ENCODE data around the gene SREBF1.
"Not testable (repeated sequence)": the region's sequence is repeated elsewhere in the genome, so short reads cannot be mapped to it uniquely, and the experiment has no call there.

Gene SREBF1

DNA sequence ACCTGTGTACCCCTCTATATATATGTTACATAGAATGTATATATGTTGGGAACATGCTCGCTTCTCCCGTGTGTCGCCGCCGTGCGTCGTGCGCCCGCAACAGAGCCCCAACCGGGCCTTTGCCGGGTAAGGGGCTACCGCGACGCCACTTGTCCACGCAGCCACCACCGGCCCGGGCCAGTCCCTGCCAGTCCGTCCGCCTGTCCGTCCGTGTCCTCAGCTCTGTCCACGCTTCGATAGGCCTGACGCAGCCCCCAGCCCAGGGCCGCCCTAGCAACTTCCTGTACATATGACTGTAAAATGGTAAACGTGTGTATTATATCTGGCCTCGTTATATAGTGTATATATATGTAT, 25.9 kb downstream of the SREBF1 start:
- H3K9me3 Mint-ChIP-seq = no peaks in the 10 kb centered on the region
- H3K36me3 Mint-ChIP-seq = peaks cover 55 to 62% of the 10 kb centered on the region in 2 donors
- no peak overlapping the region for H3K4me3 Mint-ChIP-seq
- H3K4me1 Mint-ChIP-seq = peaks cover 15 to 34% of the 10 kb centered on the region in 2 donors
- no peak for ATAC-seq (replicated peaks)
- no peak for DNase-seq
- H3K27ac Mint-ChIP-seq = peak overlapping the region; percentile 56
- no peaks in the 10 kb centered on the region for H3K27me3 Mint-ChIP-seq

DNA sequence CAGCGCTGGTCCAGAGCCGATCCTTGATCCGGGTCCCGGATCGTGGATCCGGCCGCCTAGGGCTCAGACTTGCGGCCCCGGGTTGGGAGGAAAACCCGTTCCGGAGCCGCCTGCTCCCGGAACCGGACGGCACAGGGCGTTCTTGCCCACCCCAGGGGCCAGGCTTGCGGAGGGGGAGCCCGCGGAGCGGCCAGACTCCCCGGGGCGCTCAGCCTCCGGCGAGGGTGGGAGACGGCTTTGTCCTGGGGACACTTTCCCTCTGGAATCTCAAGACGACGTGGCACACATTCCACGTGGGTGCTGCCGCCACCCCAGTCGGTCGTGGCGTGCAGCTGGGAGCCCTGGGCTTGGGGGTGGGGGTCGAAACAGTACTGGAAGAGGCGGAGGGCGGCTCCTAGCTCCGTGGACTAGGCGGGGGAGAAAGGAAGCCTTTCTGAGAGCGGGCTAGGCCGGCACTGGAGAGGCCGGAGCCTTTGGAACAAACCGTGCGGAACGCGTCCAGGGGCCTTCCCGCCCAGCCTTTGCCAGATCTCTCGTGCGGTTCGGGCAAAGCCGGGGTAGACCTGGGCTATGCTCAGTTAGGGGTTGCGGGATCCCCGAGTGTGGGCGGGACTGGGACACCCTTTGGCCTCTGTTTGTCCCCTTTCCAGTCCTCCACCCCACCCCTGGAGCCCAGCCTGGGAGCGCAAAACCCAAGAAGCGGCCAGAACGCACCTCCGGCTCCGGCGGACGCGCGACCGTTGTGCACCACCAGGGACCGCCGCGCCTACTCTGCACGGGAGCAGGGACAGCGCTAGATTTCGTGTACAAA, 26.5 kb downstream of the SREBF1 start:
- Mint-ChIP-seq H3K27ac (peak overlapping the region; percentile 56), H3K4me3 (peak overlapping the region in 1 of 2 donors; percentile 55), H3K36me3 (peaks cover 55 to 63% of the 10 kb centered on the region in 2 donors), H3K27me3 (no peaks in the 10 kb centered on the region), H3K4me1 (peaks cover 15 to 29% of the 10 kb centered on the region in 2 donors), H3K9me3 (no peaks in the 10 kb centered on the region)
- ATAC-seq (replicated peaks) (no peak), DNase-seq (no peak)

GRCh38 chr17:17809531-17810083, 27.2 kb downstream of the SREBF1 start:
- no peaks in the 10 kb centered on the region for H3K27me3 Mint-ChIP-seq

DNA sequence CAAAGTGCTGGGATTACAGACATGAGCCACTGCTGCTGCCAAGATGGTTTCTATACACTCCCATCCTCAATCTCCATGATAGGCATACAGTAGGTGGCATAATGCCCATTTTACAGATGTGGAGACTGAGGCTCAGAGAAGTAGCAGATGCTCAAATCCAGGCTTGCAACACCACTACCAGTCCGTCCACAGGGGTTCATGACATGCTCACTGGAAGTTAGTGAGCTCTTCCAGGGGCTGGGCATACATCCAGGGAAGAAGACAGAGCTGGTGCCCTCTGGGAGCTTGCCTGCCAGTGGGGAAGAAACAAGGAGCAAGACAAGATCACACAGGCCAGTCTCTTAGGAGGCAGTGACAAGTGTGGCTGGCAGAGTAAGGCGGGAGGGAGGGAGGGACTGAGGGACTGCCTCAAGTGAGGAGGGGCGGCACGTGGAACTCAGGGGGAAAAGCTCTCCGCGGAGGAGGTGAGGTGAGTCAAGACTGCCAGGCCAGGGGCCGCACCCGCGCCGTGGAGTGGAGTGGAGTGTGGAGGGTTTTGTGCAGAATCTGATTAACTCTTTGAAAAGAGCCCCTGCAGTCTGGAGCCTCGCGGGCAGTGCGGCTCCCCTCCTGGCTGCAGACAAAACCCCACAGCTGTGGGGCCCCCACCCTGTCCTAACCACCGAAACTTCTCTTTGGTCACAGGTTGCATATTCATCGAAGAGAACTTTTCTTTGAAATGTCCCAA, 27.9 kb downstream of the SREBF1 start:
- peaks cover 17 to 23% of the 10 kb centered on the region in 2 donors for H3K4me1 Mint-ChIP-seq
- H3K27ac Mint-ChIP-seq = peak overlapping the region; percentile 68
- peaks cover 54 to 56% of the 10 kb centered on the region in 2 donors for H3K36me3 Mint-ChIP-seq
- no peaks in the 10 kb centered on the region for H3K9me3 Mint-ChIP-seq
- no peak for DNase-seq
- H3K27me3 Mint-ChIP-seq = no peaks in the 10 kb centered on the region
- ATAC-seq (replicated peaks) = peak; percentile 41 to 48
- H3K4me3 Mint-ChIP-seq = peak overlapping the region; percentile 7 to 57

More at GRCh38 chr17:17809531-17810083, 27.2 kb downstream of the SREBF1 start:
- Mint-ChIP-seq H3K4me1 (peaks cover 15 to 23% of the 10 kb centered on the region in 2 donors), H3K4me3 (no peak overlapping the region), H3K9me3 (no peaks in the 10 kb centered on the region), H3K27ac (no peak overlapping the region), H3K36me3 (peaks cover 52 to 57% of the 10 kb centered on the region in 2 donors)
- DNase-seq (no peak), ATAC-seq (replicated peaks) (no peak)

GRCh38 chr17:17808200-17808599, 28.6 kb downstream of the SREBF1 start:
- not testable (repeated sequence) for DNase-seq; ATAC-seq (replicated peaks); H3K27ac Mint-ChIP-seq; H3K9me3 Mint-ChIP-seq; H3K27me3 Mint-ChIP-seq; H3K4me3 Mint-ChIP-seq
- Mint-ChIP-seq H3K4me1 (peaks cover 16 to 23% of the 10 kb centered on the region in 2 donors), H3K36me3 (peaks cover 53 to 57% of the 10 kb centered on the region in 2 donors)

- Mint-ChIP-seq H3K36me3 (peaks cover 48 to 55% of the 10 kb centered on the region in 2 donors), H3K9me3 (no peaks in the 10 kb centered on the region), H3K4me1 (peaks cover 15 to 22% of the 10 kb centered on the region in 2 donors), H3K27me3 (no peaks in the 10 kb centered on the region), H3K27ac (no peak overlapping the region), H3K4me3 (no peak overlapping the region)
- DNase-seq = no peak
- no peak for ATAC-seq (replicated peaks)
Observed at GRCh38 chr17:17807440-17807839, 29.3 kb downstream of the SREBF1 start.

DNA sequence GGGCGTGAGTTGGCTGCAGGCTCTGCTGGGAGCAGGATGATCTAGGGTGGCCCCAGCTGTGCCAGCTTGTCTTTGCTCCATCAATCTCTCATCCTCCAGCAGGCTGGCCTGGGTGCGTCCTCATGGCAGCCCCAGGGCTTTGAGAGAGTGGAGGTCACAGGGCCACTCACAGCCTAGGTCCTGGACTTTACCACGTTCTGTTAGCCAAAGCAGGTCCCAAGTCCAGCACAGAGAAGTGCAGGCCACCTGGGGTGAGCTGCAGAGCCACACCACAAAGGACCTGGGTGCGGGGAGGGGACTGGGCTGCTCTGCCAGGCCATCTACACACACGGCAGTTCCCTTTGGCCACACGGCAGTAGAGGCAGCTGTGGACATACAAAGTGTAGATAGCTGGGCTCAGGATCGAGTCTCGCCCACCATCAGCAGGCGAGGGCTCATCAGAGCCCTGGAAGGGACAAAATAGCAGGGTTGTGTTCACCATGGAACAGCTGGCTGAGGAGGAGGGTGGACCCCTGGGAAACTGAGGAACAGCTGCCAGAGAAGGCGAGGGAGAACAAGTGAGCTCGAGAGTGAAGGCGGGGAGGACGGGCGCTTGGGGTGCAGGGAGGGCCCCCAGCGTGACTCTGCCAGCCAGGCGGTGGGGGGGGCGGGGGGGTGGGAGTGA, 30.0 kb downstream of the SREBF1 start:
- no peak for DNase-seq
- ATAC-seq (replicated peaks) = no peak
- peaks cover 48 to 57% of the 10 kb centered on the region in 2 donors for H3K36me3 Mint-ChIP-seq
- H3K27me3 Mint-ChIP-seq = no peaks in the 10 kb centered on the region
- H3K9me3 Mint-ChIP-seq = no peaks in the 10 kb centered on the region
- peaks cover 11 to 15% of the 10 kb centered on the region in 2 donors for H3K4me1 Mint-ChIP-seq
- peak overlapping the region in 1 of 2 donors; percentile 10 for H3K4me3 Mint-ChIP-seq
- H3K27ac Mint-ChIP-seq = peak overlapping the region; percentile 88

GRCh38 chr17:17806035-17806434, 30.8 kb downstream of the SREBF1 start:
- H3K27me3 Mint-ChIP-seq = no peaks in the 10 kb centered on the region
- peaks cover 43 to 52% of the 10 kb centered on the region in 2 donors for H3K36me3 Mint-ChIP-seq
- ATAC-seq (replicated peaks) = no peak
- H3K4me3 Mint-ChIP-seq = no peak overlapping the region
- no peak overlapping the region for H3K27ac Mint-ChIP-seq
- peaks cover 9 to 11% of the 10 kb centered on the region in 2 donors for H3K4me1 Mint-ChIP-seq
- DNase-seq = no peak
- no peaks in the 10 kb centered on the region for H3K9me3 Mint-ChIP-seq

DNA sequence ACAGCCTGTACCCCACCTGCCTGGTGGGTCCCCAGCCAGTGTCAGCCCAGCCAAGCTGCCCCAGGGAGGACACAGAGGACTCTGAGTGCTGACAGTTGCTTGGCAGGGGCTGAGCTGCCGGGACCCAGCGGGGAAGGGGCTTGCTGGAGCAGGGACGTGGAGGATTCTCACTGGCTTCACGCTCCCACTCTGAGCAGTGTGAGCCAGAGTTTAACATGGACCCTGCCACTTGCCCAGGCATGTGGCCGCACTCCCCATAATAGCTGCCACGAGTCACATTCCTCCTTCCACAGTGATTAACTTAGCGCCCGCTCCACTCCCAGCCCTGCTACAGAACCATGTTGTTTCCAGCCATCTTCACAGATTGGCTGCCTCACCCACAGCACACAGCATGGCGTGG, 31.2 kb downstream of the SREBF1 start:
- H3K36me3 Mint-ChIP-seq = peaks cover 41 to 50% of the 10 kb centered on the region in 2 donors
- no peaks in the 10 kb centered on the region for H3K9me3 Mint-ChIP-seq
- H3K27me3 Mint-ChIP-seq = no peaks in the 10 kb centered on the region
- no peak overlapping the region for H3K4me3 Mint-ChIP-seq
- ATAC-seq (replicated peaks) (no peak), DNase-seq (no peak)
- H3K27ac Mint-ChIP-seq = peak overlapping the region; percentile 65
- peaks cover 9 to 11% of the 10 kb centered on the region in 2 donors for H3K4me1 Mint-ChIP-seq

DNA sequence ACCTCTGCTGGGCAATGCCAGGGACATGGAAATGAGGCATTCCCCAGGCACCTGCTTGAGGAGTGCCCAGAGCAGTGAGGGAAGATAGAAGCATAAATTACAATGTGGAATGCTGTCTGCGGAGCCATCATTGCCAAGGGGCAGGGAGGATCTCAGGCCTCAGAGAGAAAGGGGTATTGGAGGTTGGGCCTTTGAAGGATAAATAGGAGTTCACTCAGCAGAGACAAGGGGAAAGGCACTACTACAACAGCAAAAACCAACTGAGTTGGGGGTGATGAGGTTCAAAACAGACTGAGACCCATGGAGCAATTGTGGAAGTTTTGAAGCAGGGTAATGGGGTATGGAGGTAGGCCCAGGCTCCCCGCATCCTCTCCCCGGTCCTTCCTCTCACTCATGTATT, 32.8 kb downstream of the SREBF1 start:
- no peaks in the 10 kb centered on the region for H3K27me3 Mint-ChIP-seq
- no peak overlapping the region for H3K4me3 Mint-ChIP-seq
- DNase-seq (no peak), ATAC-seq (replicated peaks) (no peak)
- H3K9me3 Mint-ChIP-seq = no peaks in the 10 kb centered on the region
- H3K4me1 Mint-ChIP-seq = peaks cover 5 to 9% of the 10 kb centered on the region in 2 donors
- no peak overlapping the region for H3K27ac Mint-ChIP-seq
- H3K36me3 Mint-ChIP-seq = peaks cover 38 to 42% of the 10 kb centered on the region in 2 donors

DNA sequence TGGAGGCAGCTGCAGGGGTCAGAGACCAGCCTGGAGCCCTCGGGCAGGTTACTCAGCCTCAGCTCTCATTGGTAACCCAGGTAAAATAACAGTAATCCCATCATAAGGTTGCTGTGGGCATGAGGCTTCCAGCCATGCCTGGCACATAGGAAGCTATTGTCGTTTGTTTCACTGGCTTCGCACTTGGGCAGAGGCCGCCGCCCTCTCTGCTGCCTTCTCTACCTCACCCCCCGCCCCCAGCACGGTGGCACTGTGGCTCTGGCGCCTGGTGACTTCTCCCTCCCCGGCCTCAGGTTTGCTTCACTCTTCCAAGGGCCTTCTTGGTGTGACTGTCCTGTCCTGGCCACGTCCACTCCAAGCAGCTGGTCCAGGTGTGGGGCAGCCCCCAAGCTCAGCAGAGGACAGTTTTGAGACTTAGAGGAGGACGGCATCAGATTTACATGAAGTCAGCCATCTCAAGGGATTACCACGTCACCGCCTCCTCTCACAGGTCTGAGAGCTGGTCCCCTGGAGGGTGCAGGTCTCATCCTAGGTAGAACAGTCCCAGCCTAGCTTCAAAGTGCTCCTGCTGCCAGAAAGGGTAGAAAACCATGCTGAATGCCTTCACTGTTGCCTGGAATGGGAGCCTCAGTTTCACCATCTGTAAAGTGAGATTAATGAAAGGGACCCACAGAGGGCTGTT, 34.8 kb downstream of the SREBF1 start:
- DNase-seq (no peak), ATAC-seq (replicated peaks) (no peak)
- peaks cover 0 to 6% of the 10 kb centered on the region in 2 donors for H3K4me1 Mint-ChIP-seq
- H3K9me3 Mint-ChIP-seq = no peaks in the 10 kb centered on the region
- H3K27me3 Mint-ChIP-seq = no peaks in the 10 kb centered on the region
- H3K36me3 Mint-ChIP-seq = peaks cover 39 to 41% of the 10 kb centered on the region in 2 donors
- peak overlapping the region; percentile 33 for H3K27ac Mint-ChIP-seq
- no peak overlapping the region for H3K4me3 Mint-ChIP-seq

DNA sequence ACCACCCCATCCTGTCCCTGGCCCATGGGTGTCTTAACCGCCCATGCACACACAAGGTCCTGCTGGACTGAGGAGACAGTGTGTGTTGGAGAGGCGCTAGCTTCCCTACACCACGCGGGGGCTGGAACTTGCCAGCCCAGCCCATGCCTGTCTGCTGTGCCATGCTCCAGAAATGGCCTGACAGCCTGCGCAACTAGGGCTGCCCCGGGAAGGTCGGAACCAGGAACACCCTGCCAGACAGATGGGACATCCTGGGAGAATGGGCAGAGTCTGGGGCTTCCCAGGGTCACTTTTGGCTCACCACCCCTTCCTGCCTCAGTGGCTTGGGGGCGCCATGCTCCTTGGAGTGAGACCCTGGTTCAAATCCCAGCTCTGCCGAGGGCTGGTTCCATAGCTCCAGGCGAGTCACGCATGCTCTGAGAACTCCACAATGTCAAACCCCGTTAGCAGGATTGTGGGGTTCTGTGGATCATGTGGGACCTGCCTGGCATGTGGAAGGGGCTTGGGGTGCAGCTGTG, 36.2 kb downstream of the SREBF1 start:
- no peak overlapping the region for H3K4me3 Mint-ChIP-seq
- ATAC-seq (replicated peaks) (no peak), DNase-seq (no peak)
- H3K9me3 Mint-ChIP-seq = no peaks in the 10 kb centered on the region
- no peak overlapping the region for H3K27ac Mint-ChIP-seq
- H3K27me3 Mint-ChIP-seq = no peaks in the 10 kb centered on the region
- peaks cover 0 to 3% of the 10 kb centered on the region in 2 donors for H3K4me1 Mint-ChIP-seq
- peaks cover 35 to 38% of the 10 kb centered on the region in 2 donors for H3K36me3 Mint-ChIP-seq

DNA sequence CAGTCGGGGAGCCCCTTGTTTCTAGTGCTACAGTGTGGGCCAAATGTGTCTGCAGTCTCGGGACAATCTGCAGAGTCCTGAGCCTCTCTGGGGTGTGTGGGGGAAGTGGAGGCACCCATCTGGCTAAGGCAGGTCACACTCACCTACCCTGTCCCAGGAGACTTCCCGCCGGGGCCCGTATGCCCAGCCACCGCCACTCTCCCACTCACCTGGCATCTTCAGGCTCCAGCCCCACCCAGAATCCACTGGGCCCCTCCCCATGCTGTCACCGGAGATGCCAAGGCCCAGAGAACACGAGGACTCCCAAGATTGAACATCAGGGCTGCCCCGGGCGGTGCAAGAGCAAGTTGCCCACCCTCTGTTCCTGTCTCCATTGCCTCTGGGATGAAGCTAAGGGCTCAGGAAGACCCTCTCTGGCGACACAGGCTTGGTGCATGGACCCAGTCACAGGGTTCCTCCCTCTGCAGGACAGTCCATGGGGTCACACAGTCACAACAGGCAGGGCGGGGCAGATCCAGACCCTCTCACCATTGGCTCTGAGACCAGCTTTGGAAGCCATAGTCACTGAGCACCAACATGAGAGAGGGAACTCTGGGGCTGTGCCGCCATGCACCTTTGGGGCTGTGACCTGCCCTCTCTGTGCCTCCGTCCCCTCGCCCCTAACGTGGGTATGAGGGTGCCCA, 38.1 kb downstream of the SREBF1 start:
- peaks cover 0 to 4% of the 10 kb centered on the region in 2 donors for H3K4me1 Mint-ChIP-seq
- H3K27ac Mint-ChIP-seq = no peak overlapping the region
- DNase-seq (no peak), ATAC-seq (replicated peaks) (no peak)
- no peaks in the 10 kb centered on the region for H3K27me3 Mint-ChIP-seq
- H3K4me3 Mint-ChIP-seq = no peak overlapping the region
- H3K36me3 Mint-ChIP-seq = peaks cover 35 to 36% of the 10 kb centered on the region in 2 donors
- no peaks in the 10 kb centered on the region for H3K9me3 Mint-ChIP-seq
